Thyroid gland (tissue), 4 donors: ENCODE data around the gene SCD5. TPM values are rescaled to one million over a fixed set of nuclear protein-coding genes. Genes with fewer than 3 reads are reported as not detected.
A peak's percentile ranks its signal among the peaks of the same experiment; 100 is the strongest.

Experiments used
- DNase-seq, 2 donors: peaks; one replicate each; pipeline ENCODE4 v3.0.0-alpha.2; 2019
- H3K27ac ChIP-seq, 3 donors: fragments of 200-600 bp; sonication (generic); 1 replicate in 2 of 3; 2 replicates in 1 of 3; pipeline ENCODE4 v1.5.1; 2016 to 2019; ENCODE audit warnings: mild to moderate bottlenecking in 1 of 3, moderate library complexity in 1 of 3
- H3K27me3 ChIP-seq: fragments of 200-600 bp; sonication (generic); one replicate; pipeline ENCODE4 v1.5.1; 2019
- H3K36me3 ChIP-seq, 2 donors: fragments of 200-600 bp; sonication (generic); one replicate each; pipeline ENCODE4 v1.5.1; 2016 to 2019
- H3K4me1 ChIP-seq, 2 donors: fragments of 200-600 bp; sonication (generic); one replicate each; pipeline ENCODE4 v1.5.1; 2017 to 2019
- H3K4me3 ChIP-seq, 3 donors: fragments of 200-600 bp; sonication (generic); replicated peaks in 1 of 3; 1 replicate in 2 of 3; 2 replicates in 1 of 3; pipeline ENCODE4 v1.5.1; 2016; ENCODE audit warnings: mild to moderate bottlenecking in 1 of 3
- H3K9me3 ChIP-seq: fragments of 200-600 bp; sonication (generic); one replicate; pipeline ENCODE4 v1.5.1; 2017
- POLR2A ChIP-seq, 2 donors: fragments of 450-650 bp; IDR thresholded peaks; one replicate each; pipeline ENCODE4 v1.6.1; 2017; ENCODE audit warnings: antibody characterized with exemption in 2 of 2, mild to moderate bottlenecking in 2 of 2, moderate library complexity in 1 of 2
- WGBS, 2 donors: methylation state at CpG; one replicate each; pipeline ENCODE4 v1.1.5; 2017; 5-methylcytosine and 5-hydroxymethylcytosine counted together
- intact Hi-C: fragments of 100-400 bp; cut with DNase I; formaldehyde crosslinking; loops from one replicate; pipeline ENCODE4 v1.15.1; 2023
- total RNA-seq, 4 donors: library from RNA; depleted of rRNA; stranded (reverse); fragments of >200 nt; gene quantifications; one replicate each; pipeline ENCODE4 v1.2.3, GENCODE V29; 2016
- TF ChIP-seq, protein P1 (sequence below), 6 experiments: fragments of 200-600 bp in 3 of 6; fragments of 450-650 bp in 3 of 6; sonication (generic) in 3 of 6; IDR thresholded peaks; one replicate each; pipeline ENCODE4 v1.5.1; 2016 to 2019; ENCODE audit warnings: antibody characterized with exemption in 6 of 6, mild to moderate bottlenecking in 2 of 6, inconsistent platforms in 1 of 6, moderate library complexity in 1 of 6

SCD5 gene
- total RNA-seq, 4 donors from 2014 or later, result 47.0 to 96.4 (median 54.8) TPM

DNA sequence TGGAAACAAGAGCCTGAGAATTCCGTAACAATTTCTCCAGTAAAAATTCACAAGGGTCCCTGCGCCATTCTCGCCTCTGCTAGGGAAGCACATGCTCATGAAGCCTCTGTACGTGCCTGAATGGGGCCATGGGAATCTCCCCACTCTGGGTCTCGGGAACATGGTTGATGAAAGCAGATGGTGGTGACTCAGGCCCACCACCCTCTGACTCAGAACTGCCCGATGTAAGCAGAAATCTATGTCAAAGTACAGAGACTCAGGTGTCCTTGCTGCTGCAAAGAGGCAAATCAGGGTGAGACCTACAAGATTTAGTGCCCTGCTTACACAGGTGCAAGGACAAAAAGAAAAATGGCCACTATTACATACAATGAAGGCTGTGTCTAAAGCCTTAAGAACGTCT, 65.0 kb downstream of the SCD5 start:
- WGBS, 2 donors, result 86 to 90% methylated on average over 7 of the region's 7 CpGs
- no peaks in the 10 kb centered on the region for H3K9me3 ChIP-seq
- intact Hi-C loops, result no loop called here
- TF ChIP-seq, protein P1, sequence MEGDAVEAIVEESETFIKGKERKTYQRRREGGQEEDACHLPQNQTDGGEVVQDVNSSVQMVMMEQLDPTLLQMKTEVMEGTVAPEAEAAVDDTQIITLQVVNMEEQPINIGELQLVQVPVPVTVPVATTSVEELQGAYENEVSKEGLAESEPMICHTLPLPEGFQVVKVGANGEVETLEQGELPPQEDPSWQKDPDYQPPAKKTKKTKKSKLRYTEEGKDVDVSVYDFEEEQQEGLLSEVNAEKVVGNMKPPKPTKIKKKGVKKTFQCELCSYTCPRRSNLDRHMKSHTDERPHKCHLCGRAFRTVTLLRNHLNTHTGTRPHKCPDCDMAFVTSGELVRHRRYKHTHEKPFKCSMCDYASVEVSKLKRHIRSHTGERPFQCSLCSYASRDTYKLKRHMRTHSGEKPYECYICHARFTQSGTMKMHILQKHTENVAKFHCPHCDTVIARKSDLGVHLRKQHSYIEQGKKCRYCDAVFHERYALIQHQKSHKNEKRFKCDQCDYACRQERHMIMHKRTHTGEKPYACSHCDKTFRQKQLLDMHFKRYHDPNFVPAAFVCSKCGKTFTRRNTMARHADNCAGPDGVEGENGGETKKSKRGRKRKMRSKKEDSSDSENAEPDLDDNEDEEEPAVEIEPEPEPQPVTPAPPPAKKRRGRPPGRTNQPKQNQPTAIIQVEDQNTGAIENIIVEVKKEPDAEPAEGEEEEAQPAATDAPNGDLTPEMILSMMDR (IDR thresholded peaks at IDR 0.05), result no peak
- no peak for TF ChIP-seq POLR2A (IDR thresholded peaks at IDR 0.05)
- no peaks in the 10 kb centered on the region for H3K36me3 ChIP-seq
- H3K27ac ChIP-seq, result no peak overlapping the region
- H3K27me3 ChIP-seq, result no peaks in the 10 kb centered on the region
- no peak overlapping the region for H3K4me3 ChIP-seq
- DNase-seq, result no peak
- peaks cover 10 to 12% of the 10 kb centered on the region in 2 donors for H3K4me1 ChIP-seq

DNA sequence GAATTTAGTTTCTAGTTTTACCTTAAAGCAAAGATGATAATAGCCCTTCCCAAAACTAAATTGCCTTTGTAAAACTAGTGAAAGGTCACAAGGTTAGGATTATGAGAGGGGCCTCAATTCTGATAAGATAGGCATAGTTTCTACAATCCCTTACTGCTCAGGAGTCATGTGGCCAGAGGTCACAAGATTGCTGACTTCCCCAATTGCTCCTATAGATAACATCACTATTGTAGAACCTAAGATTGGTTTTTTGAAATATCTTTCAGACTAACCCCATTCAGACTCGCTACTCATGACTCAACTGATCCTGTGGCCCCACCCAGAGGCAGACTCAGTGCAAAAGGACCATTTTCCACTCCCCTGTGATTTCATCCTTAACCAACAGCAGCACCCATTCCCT, 70.3 kb downstream of the SCD5 start:
- TF ChIP-seq, protein P1 (IDR thresholded peaks at IDR 0.05), result no peak
- no peak for TF ChIP-seq POLR2A (IDR thresholded peaks at IDR 0.05)
- intact Hi-C loops, result no loop called here
- WGBS, 2 donors, result 96% methylated on average over 1 of the region's 1 CpG
- no peak overlapping the region for H3K27ac ChIP-seq
- peaks cover 16 to 30% of the 10 kb centered on the region in 2 donors for H3K4me1 ChIP-seq
- no peaks in the 10 kb centered on the region for H3K36me3 ChIP-seq
- no peaks in the 10 kb centered on the region for H3K9me3 ChIP-seq
- DNase-seq, result no peak
- no peaks in the 10 kb centered on the region for H3K27me3 ChIP-seq
- no peak overlapping the region for H3K4me3 ChIP-seq

DNA sequence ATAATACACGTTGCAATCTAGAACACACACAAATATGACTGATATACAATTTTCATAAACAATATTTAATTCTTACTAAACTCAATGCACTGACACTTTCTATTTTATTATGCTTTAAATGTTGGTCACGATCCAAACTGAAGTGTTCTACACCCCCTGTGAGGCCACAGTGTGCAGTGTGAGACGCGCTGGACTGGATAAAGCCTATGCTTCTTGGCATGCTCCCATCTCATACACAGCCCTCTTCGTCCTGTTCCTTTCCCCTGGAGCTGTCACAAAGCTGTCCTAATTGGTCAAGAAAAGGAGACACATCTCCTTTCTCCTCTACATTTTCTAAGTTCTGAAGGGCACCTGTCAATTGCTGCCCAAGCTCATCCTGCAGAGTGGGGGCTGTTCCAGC, 72.0 kb downstream of the SCD5 start:
- peak; percentile 63 to 68 for DNase-seq
- Histone ChIP-seq H3K36me3 (no peaks in the 10 kb centered on the region), H3K4me1 (peaks cover 16 to 30% of the 10 kb centered on the region in 2 donors), H3K27ac (peak overlapping the region; percentile 13 to 56 (median 26)), H3K27me3 (no peaks in the 10 kb centered on the region), H3K4me3 (no peak overlapping the region), H3K9me3 (no peaks in the 10 kb centered on the region)
- no peak for TF ChIP-seq POLR2A (IDR thresholded peaks at IDR 0.05)
- TF ChIP-seq, protein P1 (IDR thresholded peaks at IDR 0.05), result no peak
- intact Hi-C loops, result no loop called here
- 40 to 44% methylated on average over 5 of the region's 5 CpGs for WGBS, 2 donors

DNA sequence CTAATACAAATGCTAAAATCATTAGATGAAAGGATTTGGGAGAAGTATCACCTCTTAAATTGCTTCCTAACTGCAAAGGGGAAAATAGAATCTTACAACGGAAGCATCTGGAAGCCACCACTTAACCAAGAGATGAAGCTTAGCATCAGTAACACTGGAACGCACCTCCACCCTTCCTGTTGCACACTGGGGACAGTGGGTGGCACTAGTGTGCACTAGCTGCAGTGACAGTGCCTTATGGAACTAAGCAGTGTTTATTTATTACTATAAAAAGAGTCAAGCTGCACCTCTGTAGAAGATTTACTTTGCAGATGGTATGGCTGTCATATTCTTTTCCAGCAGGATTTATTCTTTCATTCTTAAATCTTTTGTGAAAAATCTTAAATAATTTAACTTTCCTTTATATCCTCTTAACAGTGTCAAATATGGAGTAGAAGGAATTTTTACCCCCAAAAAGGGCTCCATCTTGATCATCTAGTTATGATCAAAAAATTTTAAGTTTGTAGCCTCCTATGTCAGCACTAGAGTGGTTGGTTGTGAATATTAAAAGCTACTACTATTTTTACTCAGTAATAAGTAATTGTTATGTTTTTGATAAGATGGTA, 76.7 kb downstream of the SCD5 start:
- WGBS, 2 donors, result 27 to 64% methylated on average over 2 of the region's 2 CpGs
- H3K27me3 ChIP-seq, result no peaks in the 10 kb centered on the region
- intact Hi-C loops, result no loop called here
- TF ChIP-seq, protein P1 (IDR thresholded peaks at IDR 0.05), result peak in 4 of 6 experiments; percentile 32 to 62 (median 44)
- TF ChIP-seq POLR2A (IDR thresholded peaks at IDR 0.05), result no peak
- no peak overlapping the region for H3K4me3 ChIP-seq
- no peaks in the 10 kb centered on the region for H3K36me3 ChIP-seq
- H3K9me3 ChIP-seq, result no peaks in the 10 kb centered on the region
- H3K27ac ChIP-seq, result no peak overlapping the region
- DNase-seq, result peak; percentile 40 to 59
- H3K4me1 ChIP-seq, result peaks cover 25 to 34% of the 10 kb centered on the region in 2 donors

DNA sequence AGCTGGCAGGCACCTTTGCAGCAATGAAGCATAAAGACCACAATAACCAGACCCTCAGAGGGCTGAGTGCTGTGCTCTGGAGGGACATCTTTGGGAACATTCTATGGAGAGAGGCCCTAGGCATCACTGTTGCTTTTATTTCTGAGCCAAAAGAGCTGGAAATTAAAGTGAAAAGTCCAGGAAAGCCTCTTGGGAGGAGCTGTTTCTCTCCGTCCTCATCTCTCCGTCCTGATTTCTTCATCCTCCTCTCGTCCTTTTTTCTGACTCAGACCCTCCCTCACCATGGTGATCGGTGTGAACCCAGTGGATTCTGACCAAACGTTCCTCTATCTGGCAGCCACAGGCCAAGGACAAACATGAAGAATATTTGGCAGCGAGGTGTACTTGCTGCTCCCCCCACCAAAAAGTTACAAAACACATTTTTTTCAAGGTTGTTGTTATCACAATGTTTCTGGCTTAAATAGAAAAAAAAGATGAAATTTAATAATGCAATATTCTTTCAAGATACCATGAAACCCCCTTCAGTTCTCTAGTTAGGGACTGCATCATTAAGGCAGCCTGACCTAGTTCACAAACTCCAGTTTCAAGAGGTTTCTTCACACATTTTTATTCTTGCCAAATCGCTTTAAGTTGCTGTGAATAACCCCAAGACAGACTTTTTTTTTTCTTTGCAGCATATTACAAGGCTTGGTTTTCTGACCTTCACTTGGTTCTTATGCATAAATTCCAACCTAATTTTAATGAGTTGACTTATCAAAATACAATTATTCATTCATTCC, 80.2 kb downstream of the SCD5 start:
- TF ChIP-seq, protein P1 (IDR thresholded peaks at IDR 0.05), result no peak
- TF ChIP-seq POLR2A (IDR thresholded peaks at IDR 0.05), result no peak
- 31 to 56% methylated on average over 7 of the region's 7 CpGs for WGBS, 2 donors
- Histone ChIP-seq H3K4me1 (peaks cover 33 to 47% of the 10 kb centered on the region in 2 donors), H3K27ac (peak overlapping the region; percentile 37 to 73 (median 54)), H3K36me3 (no peaks in the 10 kb centered on the region), H3K9me3 (no peaks in the 10 kb centered on the region), H3K27me3 (no peaks in the 10 kb centered on the region), H3K4me3 (no peak overlapping the region)
- intact Hi-C loops, result no loop called here
- peak in 1 of 2 donors; percentile 38 for DNase-seq
